Measurements from ENCODE around the gene PPP3R1.

DNA sequence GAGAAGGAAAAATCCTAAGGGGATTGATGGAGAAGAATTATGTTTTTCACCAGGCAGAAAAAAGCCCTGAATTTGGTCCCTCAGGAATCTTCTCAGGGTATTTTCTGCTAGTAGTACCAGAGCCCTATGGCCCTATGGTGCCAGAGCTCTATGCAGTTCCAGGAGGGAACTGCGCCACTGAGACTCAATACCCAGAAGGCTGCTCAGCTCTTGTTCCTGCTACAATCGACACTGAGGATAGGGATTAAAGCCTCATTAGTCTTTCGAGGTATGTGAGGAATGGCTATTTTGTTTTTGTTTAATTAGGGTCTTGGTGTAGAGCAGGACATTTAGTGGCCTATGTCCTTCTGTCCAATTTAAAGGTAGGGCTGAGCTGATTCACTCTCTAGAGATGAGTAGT, 21.7 kb upstream of the PPP3R1 start:
- TF ChIP-seq, protein P1, sequence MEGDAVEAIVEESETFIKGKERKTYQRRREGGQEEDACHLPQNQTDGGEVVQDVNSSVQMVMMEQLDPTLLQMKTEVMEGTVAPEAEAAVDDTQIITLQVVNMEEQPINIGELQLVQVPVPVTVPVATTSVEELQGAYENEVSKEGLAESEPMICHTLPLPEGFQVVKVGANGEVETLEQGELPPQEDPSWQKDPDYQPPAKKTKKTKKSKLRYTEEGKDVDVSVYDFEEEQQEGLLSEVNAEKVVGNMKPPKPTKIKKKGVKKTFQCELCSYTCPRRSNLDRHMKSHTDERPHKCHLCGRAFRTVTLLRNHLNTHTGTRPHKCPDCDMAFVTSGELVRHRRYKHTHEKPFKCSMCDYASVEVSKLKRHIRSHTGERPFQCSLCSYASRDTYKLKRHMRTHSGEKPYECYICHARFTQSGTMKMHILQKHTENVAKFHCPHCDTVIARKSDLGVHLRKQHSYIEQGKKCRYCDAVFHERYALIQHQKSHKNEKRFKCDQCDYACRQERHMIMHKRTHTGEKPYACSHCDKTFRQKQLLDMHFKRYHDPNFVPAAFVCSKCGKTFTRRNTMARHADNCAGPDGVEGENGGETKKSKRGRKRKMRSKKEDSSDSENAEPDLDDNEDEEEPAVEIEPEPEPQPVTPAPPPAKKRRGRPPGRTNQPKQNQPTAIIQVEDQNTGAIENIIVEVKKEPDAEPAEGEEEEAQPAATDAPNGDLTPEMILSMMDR (IDR thresholded peaks at IDR 0.05): no peak
- no peak for TF ChIP-seq POLR2A (IDR thresholded peaks at IDR 0.05)
